H1 (cell line): ENCODE measurements around the gene RETSAT. TPM values are rescaled to one million over a fixed set of nuclear protein-coding genes. Genes with fewer than 3 reads are reported as not detected.

Source experiments
- CTCF ChIA-PET: fragments of 300-600 bp; sonication (Branson Sonifier 250); formaldehyde crosslinking; loops from one replicate; lab custom pipeline; 2021; ENCODE audit not compliant: partially characterized antibody; lab: Charles Lee
- POLR2A ChIA-PET: fragments of 300-600 bp; sonication (Branson Sonifier 250); formaldehyde crosslinking; loops from one replicate; lab custom pipeline; 2021; ENCODE audit warnings: inconsistent platforms; ENCODE audit not compliant: partially characterized antibody; lab: Charles Lee
- DNase-seq, 2 experiments: peaks; one replicate each; pipeline versions ENCODE4 v3.0.0 to v3.0.0-alpha.2; 2010 to 2022; ENCODE audit warnings: low spot score in 2 of 2, low read depth in 1 of 2, mixed read lengths in 1 of 2
- FAIRE-seq: peaks from 2 replicates; lab custom pipeline; 2011; peaks lifted over from hg19 to GRCh38; lab: Jason Lieb, UNC
- H2AFZ ChIP-seq: 2 replicates; pipeline ENCODE4 v1.8.1; 2012; ENCODE audit warnings: low read length, inconsistent platforms
- H2AK5ac ChIP-seq: 2 replicates; pipeline ENCODE4 v1.6.1; 2013; ENCODE audit warnings: low read depth, low read length
- H2BK120ac ChIP-seq: replicated peaks from 2 replicates; pipeline ENCODE3; 2013; ENCODE audit warnings: low read depth, low read length, inconsistent platforms
- H2BK12ac ChIP-seq: 2 replicates; pipeline ENCODE4 v1.6.1; 2013; ENCODE audit warnings: low read depth, low read length
- H2BK15ac ChIP-seq: 2 replicates; pipeline ENCODE4 v1.6.1; 2013; ENCODE audit warnings: low read length
- H2BK20ac ChIP-seq: 2 replicates; pipeline ENCODE4 v1.6.1; 2013; ENCODE audit warnings: low read length
- H2BK5ac ChIP-seq: 2 replicates; pipeline ENCODE4 v1.6.1; 2013; ENCODE audit warnings: low read depth, low read length
- H3K14ac ChIP-seq: 2 replicates; pipeline ENCODE4 v1.6.1; 2013; ENCODE audit warnings: inconsistent platforms; ENCODE audit not compliant: insufficient read length
- H3K18ac ChIP-seq: 2 replicates; pipeline ENCODE4 v1.6.1; 2013; ENCODE audit warnings: low read length; ENCODE audit errors: extremely low read depth
- H3K23ac ChIP-seq: 2 replicates; pipeline ENCODE4 v1.6.1; 2013; ENCODE audit warnings: inconsistent platforms; ENCODE audit not compliant: insufficient read length
- H3K23me2 ChIP-seq: 2 replicates; pipeline ENCODE4 v1.6.1; 2013; ENCODE audit warnings: low read depth, low read length
- H3K27ac ChIP-seq: 2 replicates; pipeline ENCODE4 v1.6.1; 2011; ENCODE audit warnings: low read depth, low read length, inconsistent platforms
- H3K27me3 ChIP-seq, 4 experiments: replicated peaks in 1 of 4; 1 replicate in 1 of 4; 2 replicates in 3 of 4; pipeline versions ENCODE4 v1.6.1 to v1.8.1; 2011 to 2013; ENCODE audit warnings: low read length in 3 of 4, mild to moderate bottlenecking in 3 of 4, inconsistent platforms in 2 of 4, mixed read lengths in 2 of 4, moderate library complexity in 1 of 4; ENCODE audit not compliant: control insufficient read depth in 3 of 4, insufficient read depth in 3 of 4; ENCODE audit errors: extremely low read depth in 1 of 4
- H3K36me3 ChIP-seq, 4 experiments: 2 replicates each; pipeline versions ENCODE4 v1.6.1 to v1.8.1; 2011 to 2013; ENCODE audit warnings: mild to moderate bottlenecking in 4 of 4, low read length in 3 of 4, moderate library complexity in 2 of 4, control low read depth in 1 of 4, inconsistent platforms in 1 of 4; ENCODE audit not compliant: insufficient read depth in 4 of 4, control insufficient read depth in 2 of 4
- H3K4ac ChIP-seq: replicated peaks from 2 replicates; pipeline ENCODE3; 2013; ENCODE audit warnings: low read length, low read depth, mixed read lengths, inconsistent platforms; ENCODE audit not compliant: insufficient read length
- H3K4me1 ChIP-seq, 4 experiments: replicated peaks in 1 of 4; 1 replicate in 1 of 4; 2 replicates in 3 of 4; pipeline versions ENCODE4 v1.6.1 to v1.8.1; 2011 to 2013; ENCODE audit warnings: low read length in 3 of 4, inconsistent platforms in 2 of 4, mixed read lengths in 1 of 4; ENCODE audit not compliant: insufficient read depth in 4 of 4, control insufficient read depth in 3 of 4
- H3K4me2 ChIP-seq, 2 experiments: 2 replicates each; pipeline versions ENCODE4 v1.6.1 to v1.8.1; 2011 to 2013; ENCODE audit warnings: low read depth in 2 of 2, low read length in 2 of 2, control low read depth in 1 of 2, inconsistent platforms in 1 of 2, mild to moderate bottlenecking in 1 of 2; ENCODE audit not compliant: insufficient read depth in 1 of 2
- H3K4me3 ChIP-seq, 4 experiments: fragments of 200-600, 300-600 bp in 1 of 4; sonication (generic), shearing (Covaris generic), sonication (Bioruptor Twin) in 1 of 4; 2 replicates each; pipeline versions ENCODE4 v1.5.1 to v1.8.1; 2011 to 2016; ENCODE audit warnings: low read length in 4 of 4, low read depth in 3 of 4, control low read depth in 2 of 4, inconsistent platforms in 2 of 4, mild to moderate bottlenecking in 2 of 4, mixed read lengths in 1 of 4, moderate library complexity in 1 of 4; ENCODE audit not compliant: insufficient read depth in 2 of 4; ENCODE audit errors: extremely low read depth in 1 of 4
- H3K56ac ChIP-seq: replicated peaks from 2 replicates; pipeline ENCODE3; 2013; ENCODE audit warnings: low read depth, mild to moderate bottlenecking, mixed read lengths, low read length, inconsistent platforms; ENCODE audit not compliant: insufficient read length
- H3K79me1 ChIP-seq: 2 replicates; pipeline ENCODE4 v1.6.1; 2013; ENCODE audit warnings: low read depth, low read length, control low read depth
- H3K79me2 ChIP-seq, 2 experiments: 2 replicates each; pipeline versions ENCODE4 v1.6.1 to v1.8.1; 2012 to 2013; ENCODE audit warnings: low read length in 2 of 2, mild to moderate bottlenecking in 2 of 2, inconsistent platforms in 1 of 2; ENCODE audit not compliant: insufficient read depth in 2 of 2, control insufficient read depth in 1 of 2
- H3K9ac ChIP-seq, 4 experiments: replicated peaks in 1 of 4; 1 replicate in 1 of 4; 2 replicates in 3 of 4; pipeline versions ENCODE4 v1.6.1 to v1.8.1; 2011 to 2013; ENCODE audit warnings: low read depth in 3 of 4, low read length in 3 of 4, control low read depth in 2 of 4, mild to moderate bottlenecking in 2 of 4, moderate library complexity in 2 of 4, inconsistent platforms in 1 of 4; ENCODE audit errors: extremely low read depth in 1 of 4
- H3K9me3 ChIP-seq, 2 experiments: 2 replicates each; pipeline versions ENCODE4 v1.6.1 to v1.8.1; 2012 to 2013; ENCODE audit warnings: mild to moderate bottlenecking in 2 of 2, moderate library complexity in 2 of 2, control low read depth in 1 of 2, inconsistent platforms in 1 of 2, low read depth in 1 of 2, low read length in 1 of 2, mixed read lengths in 1 of 2; ENCODE audit not compliant: insufficient read depth in 2 of 2
- H4K20me1 ChIP-seq, 2 experiments: replicated peaks in 1 of 2; 2 replicates each; pipeline versions ENCODE3 to v1.8.1; 2011 to 2013; ENCODE audit warnings: inconsistent platforms in 2 of 2, low read length in 2 of 2, mild to moderate bottlenecking in 1 of 2; ENCODE audit not compliant: insufficient read depth in 2 of 2, control insufficient read depth in 1 of 2
- H4K5ac ChIP-seq: 2 replicates; pipeline ENCODE4 v1.6.1; 2013; ENCODE audit warnings: low read length, low read depth, mixed read lengths, inconsistent platforms; ENCODE audit not compliant: insufficient read length
- H4K8ac ChIP-seq: 2 replicates; pipeline ENCODE4 v1.8.0; 2013; ENCODE audit warnings: mild to moderate bottlenecking, moderate library complexity, low read length, inconsistent platforms; ENCODE audit not compliant: insufficient read depth; ENCODE audit errors: extremely low read depth
- H4K91ac ChIP-seq: replicated peaks from 2 replicates; pipeline ENCODE3; 2013; ENCODE audit warnings: low read length, mixed read lengths, inconsistent platforms; ENCODE audit not compliant: insufficient read length
- ASH2L ChIP-seq: fragments of 200-600, 300-600 bp; sonication (generic); IDR thresholded peaks from one replicate; pipeline ENCODE4 v1.7.1; 2017; ENCODE audit warnings: low read length
- ZNF274 ChIP-seq: IDR thresholded peaks from 2 replicates; pipeline ENCODE4 v1.7.0; 2012; ENCODE audit warnings: low read length, borderline replicate concordance; ENCODE audit errors: extremely low read depth
- WGBS, 2 experiments: shearing (Covaris generic) in 1 of 2; methylation state at CpG; one replicate each; pipeline versions ENCODE4 v1.1.6 to v1.1.7; 2013 to 2015; ENCODE audit warnings: low lambda C conversion rate in 2 of 2, mixed read lengths in 2 of 2, inconsistent platforms in 1 of 2, low coverage in 1 of 2, missing lambda C conversion rate in 1 of 2; ENCODE audit not compliant: insufficient replicate concordance in 2 of 2, insufficient coverage in 1 of 2, insufficient read length in 1 of 2; ENCODE audit errors: extremely low coverage in 1 of 2, missing lambda C conversion rate in 1 of 2; 5-methylcytosine and 5-hydroxymethylcytosine counted together
- polyA plus RNA-seq, 7 experiments: library from polyadenylated mRNA; depleted of rRNA in 3 of 7; stranded (reverse) in 5 of 7; unstranded in 2 of 7; fragments of >200 nt in 5 of 7; fragments of 200-250 nt in 2 of 7; gene quantifications; 1 replicate in 5 of 7; 2 replicates in 1 of 7; 4 replicates in 1 of 7; pipeline versions ENCODE4 v1.2.1 to v1.2.3, GENCODE V29; 2011 to 2013; ENCODE audit warnings: missing spikeins in 2 of 7, mixed read lengths in 2 of 7
- total RNA-seq: library from RNA; stranded (reverse); fragmentation: NEBNext Ultra II Directional; extraction: Animal tissue kit (Norgen Biotek cat#: 25700); gene quantifications from 2 replicates; pipeline ENCODE4 v1.2.1, GENCODE V29; 2021

Gene RETSAT
- total and polyA plus RNA-seq, 2 of the 8 experiments (the other 6 are each of a cell fraction or from before 2014, with no cell fraction given), result 15.8 to 16.7 TPM

GRCh38 chr2:85380048-85380447, 25.7 kb upstream of the RETSAT start:
- CTCF ChIA-PET, result interaction anchor here (1.1 to 2.5 kb wide), 2 partner anchors 11 to 41 kb away, joined by 3 to 8 read pairs; no protein-coding TSS in a partner anchor
- FAIRE-seq, result no peak

More at GRCh38 chr2:85380048-85380447, 25.7 kb upstream of the RETSAT start:
- H3K4me2 ChIP-seq, result no peak overlapping the region
- 88% methylated on average over 1 of the region's 1 CpG; no CpG with 5 or more reads in 1 of the 2 experiments for WGBS, 2 experiments
- H3K4me3 ChIP-seq, result no peak overlapping the region
- no peak overlapping the region for H2BK20ac ChIP-seq
- H3K79me1 ChIP-seq, result no peaks in the 10 kb centered on the region
- no peak overlapping the region for H3K4ac ChIP-seq
- no peaks in the 10 kb centered on the region for H3K23me2 ChIP-seq
- no peak overlapping the region for H3K18ac ChIP-seq
- H3K56ac ChIP-seq, result no peak overlapping the region
- TF ChIP-seq ASH2L, result no peak
- TF ChIP-seq ZNF274, result no peak
- H2BK12ac ChIP-seq, result no peak overlapping the region
- no peak overlapping the region for H2AFZ ChIP-seq
- POLR2A ChIA-PET, result interaction anchor here (25.0 kb wide), 1 partner anchor 165 kb away, joined by 396 read pairs; the partner anchor contains the start of gene MAT2A
- H3K36me3 ChIP-seq, result peaks cover 0 to 11% (median 1%) of the 10 kb centered on the region in 4 experiments; a peak in 4 of 8 replicates
- H2BK120ac ChIP-seq, result no peak overlapping the region
- H3K14ac ChIP-seq, result no peak overlapping the region
- H3K9ac ChIP-seq, result no peak overlapping the region
- no peaks in the 10 kb centered on the region for H3K79me2 ChIP-seq
- no peaks in the 10 kb centered on the region for H3K27me3 ChIP-seq
- H4K20me1 ChIP-seq, result no peaks in the 10 kb centered on the region
- H4K8ac ChIP-seq, result no peak overlapping the region
- H3K9me3 ChIP-seq, result peaks cover 4 to 10% of the 10 kb centered on the region in 2 experiments; a peak in 3 of 4 replicates
- no peak overlapping the region for H3K23ac ChIP-seq
- no peak overlapping the region for H4K5ac ChIP-seq
- no peak overlapping the region for H2BK15ac ChIP-seq
- DNase-seq, result no peak
- no peak overlapping the region for H2BK5ac ChIP-seq
- no peak overlapping the region for H2AK5ac ChIP-seq
- H3K27ac ChIP-seq, result no peak overlapping the region
- H4K91ac ChIP-seq, result no peak overlapping the region
- peaks cover 0 to 9% (median 0%) of the 10 kb centered on the region in 4 experiments; a peak in 1 of 7 replicates for H3K4me1 ChIP-seq
